Fibroblast of the aortic adventitia (primary cell): Measurements from ENCODE around the gene RSPH1. TPM values are rescaled to one million over a fixed set of nuclear protein-coding genes. Genes with fewer than 3 reads are reported as not detected.

Experiments used
- DNase-seq: peaks from one replicate; pipeline ENCODE4 v3.0.0-alpha.2; 2010; ENCODE audit warnings: low read depth
- H3K4me3 ChIP-seq: 2 replicates; pipeline ENCODE4 v1.5.1; 2011; ENCODE audit warnings: low read depth, mild to moderate bottlenecking, control low read depth, low read length, moderate library complexity
- CTCF ChIP-seq: IDR thresholded peaks from 2 replicates; pipeline ENCODE4 v1.5.1; 2011; ENCODE audit warnings: mild to moderate bottlenecking, low read length, control low read depth, inconsistent platforms; ENCODE audit not compliant: insufficient read depth
- total RNA-seq: library from RNA; depleted of rRNA; stranded (reverse); fragments of >200 nt; gene quantifications from 2 replicates; pipeline ENCODE4 v1.2.3, GENCODE V29; 2012; ENCODE audit warnings: low replicate concordance

RSPH1 gene
- total RNA-seq, 1 donor = not detected

- no peak for DNase-seq
- no peak for TF ChIP-seq CTCF
- H3K4me3 ChIP-seq = no peak overlapping the region
Measured at GRCh38 chr21:42424914-42425541, 71.0 kb downstream of the RSPH1 start.

GRCh38 chr21:42423685-42424084 is 72.3 kb downstream of the RSPH1 start:
- no peak for DNase-seq
- no peak overlapping the region for H3K4me3 ChIP-seq
- no peak for TF ChIP-seq CTCF

- no peak for DNase-seq
- no peak for TF ChIP-seq CTCF
- H3K4me3 ChIP-seq = no peak overlapping the region
Measured at GRCh38 chr21:42423197-42423675, 72.8 kb downstream of the RSPH1 start.

Other genes with a start within 250 kb of the RSPH1 start
- not detected in 2 replicates for gene TFF3, start 180.8 kb downstream of the RSPH1 start, total RNA-seq
- not detected in 2 replicates for gene TFF2, start 145.2 kb downstream of the RSPH1 start, total RNA-seq
- gene TFF1, start 129.7 kb downstream of the RSPH1 start, total RNA-seq = not detected in 2 replicates
- not detected in 2 replicates for gene TMPRSS3, start 100.2 kb downstream of the RSPH1 start, total RNA-seq
- not detected in 2 replicates for gene UBASH3A, start 92.3 kb downstream of the RSPH1 start, total RNA-seq
- 0.27 and 2.5 TPM in 2 replicates for gene SLC37A1, start 17.6 kb upstream of the RSPH1 start, total RNA-seq
- gene PDE9A, start 157.4 kb upstream of the RSPH1 start, total RNA-seq = not detected in 2 replicates